Daoy (cell line): ENCODE results near the gene POLN. TPM values are rescaled to one million over a fixed set of nuclear protein-coding genes. Genes with fewer than 3 reads are reported as not detected.

Experiments used
- DNase-seq: peaks from one replicate; pipeline ENCODE4 v3.0.0-alpha.2; 2015; ENCODE audit warnings: low read depth
- total RNA-seq: library from RNA; depleted of rRNA; stranded (reverse); fragments of >200 nt; shearing (Covaris generic); gene quantifications from 2 replicates; pipeline ENCODE4 v1.2.3, GENCODE V29; 2014

The POLN gene
- total RNA-seq, 1 experiment from 2014 or later = 1.4 TPM

DNA sequence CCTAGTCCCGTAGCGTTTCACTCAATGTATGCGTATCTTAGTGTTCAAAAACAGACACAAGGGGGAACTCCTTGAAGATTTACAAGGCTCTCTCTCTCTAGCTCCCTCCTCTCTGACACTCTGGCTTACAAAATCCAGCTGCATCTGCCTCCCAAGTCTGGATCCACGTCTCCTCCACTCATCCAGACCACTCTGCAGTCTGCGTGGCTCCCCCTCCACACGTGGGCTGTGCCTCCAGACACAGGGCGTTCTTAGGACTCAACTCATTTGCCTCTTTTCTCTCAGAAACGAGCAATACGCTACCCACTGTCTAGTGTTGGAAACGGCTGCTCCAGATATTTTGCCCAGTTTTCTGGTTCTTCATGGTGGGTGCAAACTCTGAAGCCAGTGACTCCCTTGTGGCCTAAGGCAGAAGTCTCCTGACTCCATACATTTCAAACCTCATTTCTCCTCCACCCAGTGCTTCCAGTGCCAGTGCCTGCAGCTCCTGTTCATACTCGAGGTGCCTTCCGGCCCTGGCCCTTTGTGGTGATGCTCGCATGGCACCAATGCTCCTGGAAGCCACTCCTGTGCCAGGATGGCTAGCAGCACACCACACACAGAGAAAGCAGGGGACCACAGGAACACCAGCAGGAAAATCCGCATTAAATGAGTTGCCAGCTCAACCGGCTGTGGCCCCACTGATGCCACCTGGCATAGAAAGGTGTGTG lies 158.7 kb downstream of the POLN start:
- DNase-seq = peak; percentile 0

DNA sequence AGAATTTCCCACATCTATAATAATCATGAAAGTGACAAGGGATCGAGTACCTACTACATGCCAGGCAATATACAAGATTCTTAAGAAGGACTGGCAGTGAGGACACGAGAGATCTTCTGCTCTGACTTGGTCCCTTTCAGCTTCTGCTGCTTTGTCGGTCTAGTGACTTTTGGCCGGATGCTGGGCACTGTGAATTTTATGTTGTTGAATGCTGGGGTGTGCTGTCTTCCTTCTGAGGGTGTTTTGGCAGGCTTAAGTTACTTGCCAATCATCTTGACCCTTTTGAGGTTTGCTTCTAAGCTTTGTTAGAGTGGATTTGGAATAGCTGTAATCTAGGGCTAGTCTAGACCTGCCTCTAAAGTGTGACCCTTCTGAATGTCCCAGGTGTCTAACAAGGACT lies 159.3 kb downstream of the POLN start:
- DNase-seq = no peak

DNA sequence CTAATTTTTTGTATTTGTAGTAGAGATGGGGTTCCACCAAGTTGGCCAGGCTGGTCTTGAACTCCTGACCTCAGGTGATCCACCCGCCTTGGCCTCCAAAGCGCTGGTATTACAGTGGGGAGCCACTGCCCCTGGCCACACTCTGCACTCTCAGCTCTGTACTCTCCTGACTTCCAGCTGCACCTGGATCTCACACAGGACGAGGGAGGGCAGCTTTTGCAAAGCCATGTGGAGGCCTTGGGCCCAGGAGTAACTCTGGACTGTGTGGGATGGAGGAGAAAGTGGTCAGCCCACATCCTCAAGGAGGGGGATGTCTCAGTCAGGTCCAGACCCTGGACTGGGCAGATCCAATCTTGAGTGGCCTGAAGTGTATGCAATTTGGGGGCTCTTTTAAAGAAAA lies 159.8 kb downstream of the POLN start:
- peak; percentile 0 for DNase-seq

DNA sequence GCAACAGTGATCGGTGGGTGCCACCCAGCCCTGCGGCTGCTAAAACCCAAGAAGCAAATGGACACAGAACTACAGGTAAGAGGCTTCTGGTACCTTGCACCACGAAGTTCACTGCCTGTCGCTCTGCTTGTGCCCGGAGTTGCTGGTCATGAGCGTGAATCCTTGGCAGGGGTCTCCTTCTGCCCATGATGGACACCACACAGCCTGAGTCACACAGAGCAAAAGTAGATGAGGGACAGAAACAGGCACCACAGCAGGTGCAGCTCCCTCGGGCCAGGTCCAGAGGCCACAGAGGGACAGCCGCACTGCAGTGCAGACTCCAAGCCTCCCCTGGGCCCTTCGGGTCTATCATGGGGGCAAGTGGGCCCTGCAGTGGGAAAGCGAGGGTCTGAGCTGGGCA lies 160.4 kb downstream of the POLN start:
- DNase-seq = no peak

DNA sequence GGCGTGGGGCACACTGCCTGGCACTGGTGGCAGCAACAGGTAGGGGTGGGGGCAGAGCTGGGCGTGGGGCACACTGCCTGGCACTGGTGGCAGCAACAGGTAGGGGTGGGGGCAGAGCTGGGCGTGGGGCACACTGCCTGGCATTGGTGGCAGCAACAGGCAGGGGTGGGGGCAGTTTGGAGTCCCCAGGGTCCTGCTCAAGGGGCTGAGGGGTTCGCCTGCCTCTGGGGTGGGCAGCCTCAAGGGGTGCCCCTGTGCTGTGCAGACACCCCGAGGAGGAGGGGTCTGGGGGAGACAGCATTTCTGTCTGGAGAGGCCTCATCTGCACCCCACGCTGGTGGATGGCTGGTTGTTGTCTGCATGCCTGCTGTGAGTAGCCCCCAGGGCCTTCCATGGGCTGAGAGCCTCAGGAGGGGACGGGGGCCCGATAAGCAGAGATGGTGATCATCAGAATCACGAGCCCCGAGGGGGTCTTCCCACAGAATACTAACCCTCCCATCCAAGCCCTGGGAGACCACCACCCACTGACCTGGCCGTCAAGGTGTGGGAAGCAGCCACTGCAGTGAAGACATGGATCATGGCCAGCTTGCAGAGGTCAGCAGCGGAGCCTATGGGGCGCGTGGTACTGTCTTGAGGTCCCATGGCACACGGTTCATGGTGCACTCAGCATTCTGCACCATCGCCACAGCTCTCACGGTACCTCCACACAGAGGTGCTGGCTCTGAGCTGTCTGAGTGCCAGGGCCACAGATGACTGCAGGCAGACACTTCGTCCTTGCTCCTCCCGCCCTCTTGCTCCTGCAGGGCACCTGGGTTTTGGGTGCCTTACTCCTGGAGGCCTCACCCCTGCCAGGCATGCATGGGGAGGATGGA lies 161.3 kb downstream of the POLN start:
- peak; percentile 2 for DNase-seq

DNA sequence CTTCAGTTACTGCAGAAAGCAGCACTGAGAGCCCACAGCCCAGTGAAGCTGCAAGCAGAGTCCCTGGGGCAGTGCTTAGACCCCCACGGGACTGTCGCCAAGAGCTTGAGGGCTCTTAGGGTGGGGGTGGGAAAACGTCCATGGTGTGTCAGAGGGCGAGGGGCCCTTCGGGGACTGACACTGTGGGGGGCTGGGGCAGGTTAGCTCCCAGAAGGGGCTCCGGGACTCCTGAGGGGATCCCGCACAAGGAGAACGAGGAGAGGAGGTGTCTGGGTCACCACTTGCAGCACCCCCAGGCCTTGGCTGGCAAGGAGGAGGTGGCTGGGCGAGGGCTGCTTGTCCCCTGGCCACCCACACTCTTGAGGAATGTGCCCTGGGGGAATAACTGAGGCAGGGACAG lies 162.0 kb downstream of the POLN start:
- peak; percentile 0 for DNase-seq

DNA sequence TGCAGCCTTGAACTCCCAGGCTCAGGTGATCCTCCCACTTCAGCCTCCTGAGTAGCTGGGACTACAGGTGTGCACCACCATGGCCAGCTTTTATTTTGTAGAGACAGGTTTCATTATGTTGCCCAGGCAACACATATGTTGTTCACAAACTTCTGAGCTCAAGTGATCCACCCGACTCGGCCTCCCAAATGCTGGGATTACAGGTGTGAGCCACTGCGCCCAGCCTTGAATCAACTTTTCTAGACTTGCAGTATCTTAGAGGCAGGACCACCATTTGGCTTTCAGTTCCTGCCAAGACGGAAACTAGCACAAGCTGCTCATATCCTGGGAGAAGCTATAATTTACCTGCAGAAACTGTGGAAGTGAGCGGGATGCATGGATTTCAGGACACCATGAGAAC lies 162.9 kb downstream of the POLN start:
- no peak for DNase-seq

DNA sequence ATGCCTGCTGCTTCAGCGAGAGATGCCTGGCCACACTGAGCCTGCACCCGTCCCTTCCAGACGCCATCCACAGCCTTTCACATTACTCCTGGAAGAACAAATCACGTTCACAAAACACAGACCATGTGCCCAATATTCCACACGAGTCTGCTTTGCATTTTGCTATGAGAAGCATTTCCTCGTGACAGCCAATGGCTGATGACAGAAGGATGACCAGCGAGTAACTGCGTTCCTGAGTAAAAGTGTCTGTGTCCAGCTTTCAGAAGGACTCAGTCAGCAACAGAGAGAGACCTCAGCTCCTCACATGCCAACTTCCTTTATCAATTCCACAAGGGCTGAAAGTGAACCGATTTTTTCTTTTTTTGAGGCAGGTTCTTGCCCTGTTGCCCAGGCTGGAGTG lies 163.3 kb downstream of the POLN start:
- no peak for DNase-seq

DNA sequence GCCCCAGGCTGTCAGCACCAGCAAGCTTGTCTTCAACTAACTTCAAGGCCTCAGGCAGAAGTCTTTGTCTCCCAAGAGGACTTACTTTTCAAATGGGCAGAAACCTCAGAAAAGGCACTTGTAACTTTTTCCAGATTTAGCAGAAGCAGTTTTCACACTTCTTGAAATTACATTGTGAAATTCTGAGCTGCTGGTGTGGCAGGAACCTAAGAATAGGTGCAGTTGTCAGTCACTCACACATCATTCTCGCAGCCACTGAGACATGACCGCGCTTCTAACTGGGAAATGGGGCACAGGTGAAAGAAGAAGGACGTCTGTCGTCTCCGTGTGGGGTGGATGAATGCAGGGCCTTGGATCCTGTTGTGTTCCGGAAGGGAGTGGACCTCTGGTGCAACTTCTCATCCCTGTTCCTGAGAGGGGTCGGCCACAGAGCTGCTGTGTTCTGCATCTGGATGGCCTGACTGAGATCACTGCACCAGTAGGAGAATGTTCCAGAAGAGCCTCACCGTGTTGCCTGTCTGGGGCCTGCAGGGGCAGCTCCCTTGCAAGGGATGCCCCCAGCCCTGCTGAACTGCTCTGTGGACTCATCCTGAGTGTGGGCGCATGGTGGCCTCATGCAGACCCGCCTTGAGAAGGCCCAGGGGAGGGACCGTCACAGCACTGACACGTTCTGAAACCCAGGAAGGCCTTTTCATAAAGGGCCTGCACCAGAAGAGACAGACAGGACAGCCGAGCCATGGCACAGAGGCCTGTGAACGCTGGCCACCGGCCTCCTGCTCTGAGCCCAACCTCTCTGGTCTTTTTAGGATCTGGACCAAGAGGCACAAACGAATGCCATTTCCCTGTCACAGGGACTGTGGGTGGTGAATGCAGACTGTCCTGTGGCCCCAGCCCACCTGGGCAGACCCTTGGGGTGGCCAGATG lies 164.1 kb downstream of the POLN start:
- DNase-seq = peak; percentile 0

DNA sequence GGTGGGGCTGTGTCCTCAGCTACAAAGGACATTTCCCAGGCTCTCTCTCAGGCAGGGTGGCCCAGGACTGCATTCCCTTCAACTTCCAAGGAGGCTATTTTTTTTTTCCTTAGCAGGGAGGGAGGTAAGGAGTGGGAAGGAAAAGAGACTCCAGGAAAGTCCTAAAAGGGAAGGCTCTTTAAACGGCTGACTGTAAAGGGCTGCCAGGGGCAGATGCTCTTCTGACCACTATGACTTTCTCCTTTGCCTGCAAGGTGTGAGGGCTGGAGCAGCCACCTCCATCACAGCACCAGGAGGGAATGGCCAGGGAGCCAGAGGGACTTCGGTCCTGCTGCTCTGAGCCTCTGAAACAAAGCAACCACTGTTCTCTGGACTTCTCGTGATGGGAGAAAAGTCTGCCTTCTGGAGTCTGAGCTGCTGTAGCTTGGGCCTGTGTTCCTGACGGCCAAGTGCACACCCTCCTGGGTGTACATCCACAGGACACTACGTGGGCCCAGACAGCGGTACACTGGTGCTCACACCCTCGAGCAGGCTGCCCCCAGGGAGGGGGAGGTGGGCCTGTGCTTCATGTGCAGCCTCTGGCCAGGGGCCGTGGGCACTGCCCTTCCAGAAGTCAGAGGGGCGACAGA lies 164.9 kb downstream of the POLN start:
- peak; percentile 2 for DNase-seq

DNA sequence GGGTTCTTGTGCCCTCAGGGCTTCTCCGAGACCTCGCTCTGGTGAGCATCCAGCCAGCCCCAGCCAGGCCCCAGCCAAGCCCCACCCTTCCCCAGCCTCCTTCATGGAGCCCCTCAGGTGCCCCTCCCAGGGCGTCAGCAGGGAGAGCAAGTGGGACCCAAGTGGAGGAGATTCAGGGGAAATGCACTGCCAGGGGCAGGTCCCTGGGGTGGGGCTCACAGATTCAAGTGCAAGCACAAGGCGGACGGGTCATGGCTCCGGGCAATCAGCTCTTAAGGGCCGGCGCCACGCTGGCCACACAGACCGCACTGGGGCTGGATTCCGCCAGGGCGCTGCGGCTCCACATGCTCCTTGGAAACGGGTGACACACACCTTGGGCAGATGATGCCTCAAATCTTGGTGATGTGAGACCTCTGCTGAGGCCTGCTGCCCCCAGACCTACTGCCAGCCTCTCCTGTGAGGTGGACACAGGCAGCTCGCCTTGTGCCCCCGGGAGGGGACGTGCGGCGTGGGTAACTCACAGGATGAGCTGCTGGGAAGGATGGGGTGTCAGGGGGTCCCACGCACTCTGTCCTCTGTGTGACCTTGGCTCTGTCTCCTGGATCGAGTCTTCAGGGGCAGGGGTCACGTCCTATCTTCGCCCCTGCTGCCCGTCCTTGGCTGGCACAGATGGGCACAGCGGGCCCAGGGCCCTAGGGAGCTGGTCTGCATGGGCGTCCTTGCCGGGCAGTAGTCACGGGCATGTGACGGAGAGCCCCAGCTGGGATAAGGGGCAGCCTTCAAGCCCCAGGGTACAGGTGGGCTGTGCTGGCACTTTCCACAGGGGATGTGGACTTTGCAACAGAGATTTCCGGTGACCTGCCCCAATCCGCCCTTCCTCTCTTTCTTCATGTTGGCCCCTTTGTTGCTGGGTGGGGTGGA lies 165.7 kb downstream of the POLN start:
- DNase-seq = peak; percentile 1

DNA sequence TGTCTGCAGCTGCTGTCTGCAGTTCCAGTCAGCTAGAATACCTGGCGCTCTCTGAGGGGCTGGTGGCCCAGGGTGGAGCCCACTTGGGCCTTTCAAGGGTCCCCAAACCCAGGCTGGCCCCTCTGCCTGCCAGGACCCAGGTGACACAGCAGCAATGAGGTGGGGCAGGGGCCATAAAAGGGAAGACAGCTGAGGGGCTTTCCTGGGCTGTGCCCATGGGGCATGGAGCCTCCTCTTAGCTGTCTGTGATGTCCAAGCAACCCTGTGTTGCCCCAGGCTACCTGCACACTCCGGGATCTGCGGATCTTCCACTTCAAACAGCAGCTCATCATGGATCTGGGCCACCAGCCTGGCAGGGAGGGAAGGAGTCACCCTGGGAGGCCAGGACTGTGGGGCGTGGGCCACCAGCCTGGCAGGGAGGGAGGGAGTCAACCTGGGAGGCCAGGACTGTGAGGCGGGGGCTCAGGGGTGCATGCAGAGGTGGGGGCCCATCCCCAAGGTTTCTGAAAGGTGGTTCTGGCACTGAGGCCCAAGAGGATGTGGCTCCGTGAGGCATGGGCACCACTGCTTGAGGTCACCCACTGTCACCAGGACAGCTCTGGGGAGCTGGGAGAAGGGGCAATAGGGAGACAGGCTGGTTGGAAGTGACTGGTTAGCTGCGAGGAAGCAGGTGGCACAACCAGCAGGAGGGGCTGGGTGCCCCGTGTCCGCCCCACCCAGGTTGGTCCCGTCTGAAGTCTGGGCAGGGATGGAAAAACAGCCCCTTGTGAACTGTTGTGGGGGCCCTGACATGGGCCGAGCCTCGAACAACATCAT lies 166.5 kb downstream of the POLN start:
- DNase-seq = no peak

DNA sequence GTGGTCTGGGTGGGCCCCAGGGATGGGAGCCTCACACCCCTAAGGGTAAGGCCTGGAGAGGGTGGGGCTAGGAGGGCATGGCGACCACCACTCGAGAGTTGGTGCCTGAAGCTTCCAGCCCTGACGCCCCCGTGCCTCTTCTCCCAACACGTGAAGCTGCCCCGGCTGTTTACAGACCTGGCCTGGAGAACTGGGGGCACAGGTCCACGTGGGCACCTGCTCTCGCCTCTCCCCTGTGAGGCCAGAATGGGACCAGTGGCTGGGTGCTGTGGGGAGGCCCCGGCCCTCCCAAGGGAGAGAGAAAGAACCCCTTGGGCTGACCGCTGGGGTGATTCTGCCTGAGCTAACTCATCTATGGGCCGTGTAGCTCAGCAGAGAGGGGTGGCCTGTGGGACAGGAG lies 167.3 kb downstream of the POLN start:
- DNase-seq = no peak

DNA sequence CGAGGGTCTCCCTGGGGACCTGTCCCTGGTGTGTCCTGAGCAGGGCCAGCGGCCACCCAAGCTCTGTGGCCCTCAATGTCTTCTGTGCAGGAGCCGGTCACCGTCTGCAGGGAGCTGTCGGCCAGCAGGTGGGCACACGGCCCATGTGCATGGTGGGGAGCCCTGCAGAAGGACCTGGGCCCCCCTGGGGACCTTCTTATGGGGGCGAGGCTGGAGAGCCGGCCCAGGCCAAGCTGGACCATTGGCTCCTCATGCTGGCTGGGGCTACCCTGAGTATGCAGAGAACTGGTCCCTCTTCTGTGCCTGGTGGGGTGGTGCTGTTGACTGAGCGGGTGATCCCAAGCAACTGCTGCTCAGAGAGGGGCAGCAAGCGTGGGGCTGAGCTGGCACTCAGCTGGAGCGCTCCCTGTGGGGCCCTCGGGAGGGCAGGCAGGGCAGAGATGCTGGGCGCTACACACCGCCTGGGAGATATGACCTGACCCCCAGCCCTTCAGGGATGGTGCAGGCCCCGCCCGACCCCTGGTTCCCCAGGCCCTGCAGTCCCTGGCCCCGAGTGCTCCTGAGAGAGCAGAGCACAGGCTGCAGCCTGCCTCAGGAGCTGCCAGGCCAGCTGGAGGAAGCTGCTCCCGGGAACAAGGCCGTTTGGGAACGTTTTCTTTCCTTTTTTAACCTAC lies 168.0 kb downstream of the POLN start:
- no peak for DNase-seq

DNA sequence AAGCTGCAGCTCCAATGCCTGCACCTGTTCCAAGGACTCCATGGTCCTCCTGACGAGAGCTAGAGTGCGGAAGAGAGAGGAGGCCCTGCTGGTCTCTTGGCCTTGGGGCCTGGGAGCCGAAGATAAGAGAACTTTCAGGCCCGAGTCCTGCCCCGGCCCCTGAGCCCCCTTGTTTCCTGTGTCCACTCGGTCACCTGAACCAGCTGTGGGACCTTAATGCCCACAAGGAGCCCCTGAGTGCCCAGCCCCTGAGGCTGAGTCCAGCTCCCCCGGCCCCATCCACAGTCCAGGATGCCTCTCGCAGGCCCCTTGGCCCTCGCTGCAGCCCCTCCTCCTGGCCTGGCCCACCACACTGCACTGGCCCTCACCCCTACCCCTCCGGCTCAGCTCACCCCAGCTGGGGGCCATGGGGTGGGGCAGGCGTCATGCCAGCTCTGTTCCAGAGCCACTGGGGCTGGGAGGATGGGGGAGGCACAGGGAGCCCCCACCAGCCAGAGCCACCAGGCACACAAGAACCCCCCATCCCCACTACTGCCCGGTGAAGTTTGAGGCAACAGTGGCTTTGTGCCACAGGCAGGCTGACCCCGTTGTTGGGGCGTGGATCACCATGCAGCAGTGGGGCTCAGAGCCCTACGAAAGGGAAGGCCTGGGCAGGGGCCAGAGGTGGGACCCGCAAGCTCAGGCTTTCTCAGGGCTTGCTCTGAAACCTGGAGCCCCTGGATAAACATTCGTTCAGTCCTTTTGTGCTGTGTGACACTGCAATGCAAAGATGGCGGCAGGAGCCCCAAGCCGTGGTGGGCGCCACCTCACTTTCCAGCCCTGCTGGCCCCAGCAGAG lies 168.7 kb downstream of the POLN start:
- DNase-seq = no peak

DNA sequence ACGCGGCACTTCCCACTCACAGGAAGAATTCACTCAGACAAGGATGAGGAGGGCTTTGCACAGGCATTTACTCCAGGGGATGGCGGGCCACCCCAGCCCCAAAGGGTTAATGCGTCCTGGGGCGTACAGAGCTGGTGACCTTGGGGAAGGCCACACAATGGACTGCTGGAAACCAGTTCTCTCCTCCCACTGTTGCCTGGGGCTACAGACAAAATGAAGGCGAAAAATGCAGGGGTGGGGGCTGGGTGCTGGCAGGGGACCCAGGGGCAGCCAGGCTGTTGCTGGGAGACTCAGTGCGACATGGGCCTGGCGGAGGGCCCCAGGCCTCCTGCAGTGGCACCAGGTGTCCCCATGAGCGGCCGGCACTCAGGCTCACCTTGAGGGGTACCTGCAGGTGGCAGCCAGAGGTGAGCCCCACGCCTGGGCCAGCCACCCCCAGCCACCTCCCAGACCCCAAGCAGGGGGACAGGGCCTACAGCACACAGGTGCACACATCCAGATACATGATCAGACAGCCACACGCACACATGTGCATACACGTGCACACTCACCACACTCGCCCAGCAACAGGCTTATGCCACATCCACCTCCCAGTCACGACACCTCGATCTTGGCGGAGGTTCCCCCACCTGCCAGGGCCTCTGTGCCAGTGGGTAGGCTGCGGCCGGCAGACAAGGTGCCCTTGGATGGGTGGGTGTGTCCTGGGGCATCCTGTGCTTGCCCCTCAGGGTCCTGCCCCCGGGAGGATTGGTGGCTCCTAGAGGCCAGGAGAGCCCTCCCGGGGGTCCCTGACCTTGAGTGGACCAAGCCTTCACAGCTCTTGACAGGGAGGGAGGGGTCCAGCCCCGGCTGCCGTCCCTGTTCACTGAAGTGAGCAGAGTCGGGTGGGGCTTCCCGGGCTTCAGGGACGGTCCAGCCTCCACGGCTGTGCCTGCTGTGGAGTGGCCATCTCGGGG lies 169.7 kb downstream of the POLN start:
- DNase-seq = no peak
